CD4-positive, alpha-beta T cell treated with Interleukin-21 for 1 hour (primary cell): ENCODE data around the gene CNOT6.
"Not testable (repeated sequence)": the region's sequence is repeated elsewhere in the genome, so short reads cannot be mapped to it uniquely, and the experiment has no call there.

ENCODE experiments used
- DNase-seq: peaks from one replicate; pipeline ENCODE4 v3.0.0-alpha.2; 2020

Gene CNOT6

DNA sequence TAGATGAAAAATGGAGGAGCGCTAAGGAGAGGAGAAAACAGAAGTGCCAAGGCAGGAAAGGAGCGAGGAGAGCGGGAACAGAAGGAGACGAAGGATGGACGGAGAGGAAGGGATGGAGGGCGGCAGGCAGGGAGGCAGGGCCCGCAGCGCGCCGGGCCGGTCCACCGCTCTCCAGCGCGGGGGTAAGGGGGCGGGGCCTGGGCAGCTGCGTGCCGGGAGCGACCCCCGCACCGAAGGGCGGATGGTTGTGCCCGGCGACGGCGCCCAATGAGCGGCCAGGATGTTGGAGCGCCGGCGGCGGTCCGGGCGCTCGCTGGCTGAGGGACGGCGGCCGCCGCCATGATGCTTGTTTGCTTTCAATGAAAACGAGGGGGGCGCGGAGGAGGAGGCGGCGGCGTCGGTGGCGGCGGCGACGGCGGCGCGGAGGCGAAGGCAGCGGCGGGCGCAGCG, at the start of gene CNOT6:
CNOT6 (plus strand) TSS at position 320 of the 450 bp plus-strand sequence. CDS start 34,898 bp downstream, outside the sequence.
- DNase-seq = peak; percentile 96

DNA sequence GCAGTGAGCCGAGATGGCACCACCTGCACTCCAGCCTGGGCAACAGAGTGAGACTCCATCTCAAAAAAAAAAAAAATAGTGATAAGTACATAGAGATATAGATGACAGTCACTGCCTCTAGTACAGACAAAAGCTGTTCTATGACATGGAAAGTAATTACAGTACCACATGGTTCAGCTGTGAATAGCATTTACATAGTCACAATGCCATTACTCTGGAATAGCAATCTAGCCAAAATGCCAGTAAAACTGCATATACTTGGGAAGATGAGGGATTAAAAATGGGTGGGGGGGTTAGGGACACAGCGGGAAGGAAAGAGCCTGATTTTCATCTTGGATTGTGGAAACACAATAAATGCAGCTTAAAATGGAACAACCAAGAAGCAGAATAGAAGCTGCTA, 39.4 kb upstream of the CNOT6 start:
- no peak for DNase-seq

DNA sequence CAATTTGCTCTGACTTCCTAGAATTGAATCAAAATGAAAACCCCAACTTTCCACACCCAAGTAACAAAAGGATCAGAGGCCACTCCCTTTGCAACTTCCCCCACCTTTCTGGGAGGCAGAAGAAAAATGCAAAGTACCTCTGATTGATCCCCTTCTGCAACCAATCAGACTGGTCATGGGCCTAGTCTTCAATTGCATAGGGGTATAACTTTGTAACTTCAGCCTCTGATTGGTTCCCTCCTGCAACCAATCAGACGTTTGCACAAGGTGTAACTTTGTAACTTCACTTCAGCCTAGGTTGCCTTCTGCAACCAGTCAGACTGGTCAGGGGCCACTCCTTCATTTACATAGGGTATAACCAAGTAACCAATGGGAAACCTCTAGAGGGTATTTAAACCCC, 38.3 kb upstream of the CNOT6 start:
- no peak for DNase-seq

DNA sequence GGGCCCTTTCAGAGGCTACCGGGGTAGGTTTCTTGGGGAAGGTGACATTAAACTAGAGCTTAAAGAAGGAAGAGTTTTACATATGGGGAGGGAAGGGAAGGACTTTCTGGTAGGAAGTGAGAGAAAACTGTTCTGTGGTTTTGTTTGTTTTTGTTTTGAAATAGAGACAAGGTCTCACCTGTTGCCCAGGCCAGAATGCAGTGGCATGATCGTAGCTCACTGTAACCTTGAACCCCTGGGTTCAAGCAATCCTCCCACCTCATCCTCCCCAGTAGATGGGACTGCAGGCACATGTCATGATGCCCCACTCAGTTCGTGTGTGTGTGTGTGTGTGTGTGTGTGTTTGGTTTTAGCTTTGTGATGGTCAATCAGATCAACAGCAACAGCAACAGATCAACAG, 37.4 kb upstream of the CNOT6 start:
- DNase-seq = no peak

DNA sequence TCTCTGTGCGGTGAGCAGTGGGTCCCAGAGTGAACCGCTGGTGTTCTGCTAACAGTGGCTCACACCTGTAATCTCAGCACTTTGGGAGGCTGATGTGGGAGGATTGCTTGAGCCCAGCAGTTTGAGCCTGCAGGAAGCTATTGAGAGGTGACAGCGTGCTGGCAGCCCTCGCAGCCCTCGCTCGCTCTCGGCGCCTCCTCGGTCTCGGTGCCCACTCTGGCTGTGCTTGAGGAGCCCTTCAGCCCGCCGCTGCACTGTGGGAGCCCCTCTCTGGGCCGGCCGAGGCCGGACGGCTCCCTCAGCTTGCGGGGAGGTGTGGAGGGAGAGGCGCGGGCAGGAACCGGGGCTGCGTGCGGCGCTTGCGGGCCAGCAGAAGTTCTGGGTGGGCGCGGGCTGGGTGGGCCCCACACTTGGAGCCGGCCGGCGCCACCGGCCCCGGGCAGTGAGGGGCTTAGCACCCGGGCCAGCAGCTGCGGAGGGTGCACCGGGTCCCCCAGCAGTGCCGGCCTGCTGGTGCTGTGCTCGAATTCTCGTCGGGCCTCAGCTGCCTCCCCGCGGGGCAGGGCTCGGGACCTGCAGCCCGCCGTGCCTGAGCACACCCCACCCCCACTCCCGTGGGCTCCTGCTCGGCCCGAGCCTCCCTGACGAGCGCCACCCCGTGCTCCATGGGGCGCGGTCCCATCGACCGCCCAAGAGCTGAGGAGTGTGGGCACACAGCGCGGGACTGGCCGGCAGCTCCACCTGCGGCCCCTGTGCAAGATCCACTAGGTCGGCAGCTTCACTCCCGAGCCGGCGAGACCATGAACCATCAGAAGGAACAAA, 35.1 kb upstream of the CNOT6 start:
- DNase-seq = not testable (repeated sequence)

DNA sequence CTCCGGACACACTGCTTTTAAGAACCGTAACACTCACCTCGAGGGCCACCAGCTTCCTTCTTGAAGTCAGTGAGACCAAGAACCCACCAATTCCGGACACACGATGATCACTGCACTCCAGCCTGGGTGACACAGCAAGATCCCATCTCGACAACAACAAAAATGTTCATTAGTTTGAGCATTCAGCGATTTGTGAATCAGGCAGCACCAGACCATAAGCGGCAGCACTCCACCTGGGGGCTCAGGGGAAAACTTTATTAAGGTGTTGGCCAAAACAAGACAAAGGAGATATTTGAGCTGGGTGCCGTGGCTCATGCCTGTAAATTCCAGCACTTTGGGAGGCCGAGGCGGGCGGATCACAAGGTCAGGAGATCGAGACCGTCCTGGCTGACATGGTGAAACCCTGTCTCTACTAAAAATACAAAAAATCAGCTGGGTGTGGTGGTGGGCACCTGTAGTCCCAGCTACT, 34.5 kb upstream of the CNOT6 start:
- not testable (repeated sequence) for DNase-seq

DNA sequence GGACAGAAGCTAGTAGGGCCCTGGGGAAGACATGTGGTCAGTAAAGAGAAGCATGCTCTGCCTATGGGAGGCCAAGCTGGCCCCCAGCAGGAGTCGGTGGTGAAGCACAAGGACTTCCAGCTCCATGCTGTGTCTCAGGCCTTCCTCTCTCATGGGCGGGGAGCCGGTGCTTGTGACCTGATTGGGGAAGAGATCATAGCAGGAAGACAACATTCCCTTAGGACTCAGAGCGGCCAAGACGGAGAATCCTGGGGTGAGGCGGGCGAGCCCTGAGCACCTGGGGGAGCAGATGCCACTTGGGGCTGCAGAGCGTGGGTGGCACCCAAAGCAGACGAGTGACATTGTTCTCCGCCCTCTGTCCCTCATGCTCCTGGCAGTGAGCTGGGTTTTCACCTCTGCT, 33.3 kb upstream of the CNOT6 start:
- no peak for DNase-seq

DNA sequence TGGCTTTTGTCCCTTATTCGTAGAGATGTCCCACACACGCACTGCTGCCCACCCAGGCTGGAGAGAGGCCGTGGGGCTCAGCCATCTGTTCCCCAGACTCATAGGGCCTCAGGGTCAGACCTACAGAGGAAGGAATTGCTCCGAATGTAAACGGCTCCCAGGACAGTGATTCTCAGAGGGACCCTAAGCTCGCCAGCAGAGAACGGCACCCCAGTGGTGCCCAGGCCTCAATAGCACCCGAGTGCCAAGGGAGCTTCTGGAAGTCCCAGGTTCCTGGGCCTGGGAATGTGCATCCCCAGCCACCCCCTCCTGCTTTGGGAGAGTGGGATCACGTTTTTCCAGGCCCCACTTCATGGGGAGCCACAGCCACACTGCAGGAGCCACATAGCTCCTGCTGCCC, 32.9 kb upstream of the CNOT6 start:
- no peak for DNase-seq

DNA sequence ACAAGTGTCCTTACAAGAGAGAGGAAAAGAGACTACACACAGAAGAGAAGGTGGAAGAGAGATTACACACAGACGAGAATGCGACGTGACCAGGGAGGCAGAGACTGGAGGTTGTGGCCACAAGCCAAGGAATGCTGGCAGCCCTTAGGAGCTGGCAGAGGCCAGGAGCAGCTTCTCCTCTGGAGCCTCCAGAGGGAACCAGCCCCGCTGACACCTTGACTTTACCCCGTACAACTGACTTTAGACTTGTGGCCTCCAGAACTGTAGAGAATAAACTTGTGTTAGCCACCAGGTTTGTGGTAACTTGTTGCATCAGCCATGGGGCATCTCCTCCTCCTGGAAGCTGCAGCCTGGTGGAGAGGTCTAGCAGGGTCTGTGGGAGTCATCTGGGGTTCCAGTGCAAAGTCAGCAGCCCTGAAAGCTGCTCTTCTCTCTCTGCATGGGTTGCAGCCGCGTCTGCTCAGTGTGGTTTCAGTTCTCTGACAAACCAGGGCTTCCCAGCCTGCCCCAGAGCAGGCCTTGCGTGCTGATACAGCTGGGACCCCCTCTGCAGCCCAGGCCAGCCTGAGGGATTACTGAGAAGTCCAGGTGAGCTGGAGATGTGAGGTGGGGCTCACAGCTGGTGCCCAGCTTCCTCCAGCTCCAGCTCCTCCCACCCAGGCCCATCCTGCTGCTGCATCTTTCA, 30.8 kb upstream of the CNOT6 start:
- DNase-seq = no peak

DNA sequence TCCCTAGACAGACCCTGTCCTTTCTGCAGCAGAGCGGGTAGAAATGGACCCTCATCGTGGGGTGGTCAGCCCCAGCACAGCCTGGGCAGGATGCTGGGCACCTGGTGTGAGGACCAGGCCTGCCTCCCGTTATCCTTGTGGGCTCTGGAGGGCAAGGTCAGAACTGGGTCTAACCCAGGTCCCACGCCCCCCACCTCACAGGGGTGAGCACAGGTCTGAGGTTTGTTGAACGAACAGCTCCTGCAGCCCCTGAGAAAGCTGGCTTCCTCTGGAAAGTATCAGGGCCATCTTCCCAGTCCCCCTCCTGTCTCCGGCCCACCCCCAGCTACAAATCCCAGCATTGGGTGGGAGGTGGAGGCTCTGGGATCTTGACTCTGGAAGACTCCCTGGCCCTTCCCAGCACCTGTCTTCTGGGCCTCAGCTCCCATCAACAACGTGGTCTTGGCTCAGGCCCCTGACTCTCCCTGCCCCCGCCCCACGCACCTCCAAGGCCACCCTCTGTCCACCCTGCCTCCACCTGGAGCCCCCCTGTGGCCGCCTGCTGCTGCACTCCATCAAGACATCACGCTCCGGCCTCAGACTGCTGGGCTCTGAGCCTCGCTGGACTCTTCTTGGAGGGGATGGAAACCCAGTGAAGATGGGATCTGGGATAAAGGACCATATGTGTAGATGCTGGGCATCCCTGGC, 30.1 kb upstream of the CNOT6 start:
- no peak for DNase-seq

DNA sequence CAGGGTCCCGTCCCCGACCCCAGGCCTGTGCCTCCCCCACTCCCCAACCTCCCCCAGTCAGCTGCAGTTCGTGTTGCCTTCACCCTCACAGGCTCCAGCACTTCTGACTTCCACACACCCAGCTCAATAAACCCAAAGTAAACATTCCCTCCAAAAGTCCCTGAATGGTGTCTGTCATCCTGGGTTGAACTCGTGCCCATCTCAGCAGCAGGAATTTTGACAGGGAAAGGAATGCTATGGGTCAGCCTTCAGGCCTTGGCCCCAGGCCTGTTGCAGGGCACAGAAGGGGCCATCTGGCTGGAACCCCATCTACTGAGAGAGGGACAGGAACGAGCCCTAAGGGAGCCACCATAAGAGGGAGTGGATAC, 29.6 kb upstream of the CNOT6 start:
- DNase-seq = no peak

DNA sequence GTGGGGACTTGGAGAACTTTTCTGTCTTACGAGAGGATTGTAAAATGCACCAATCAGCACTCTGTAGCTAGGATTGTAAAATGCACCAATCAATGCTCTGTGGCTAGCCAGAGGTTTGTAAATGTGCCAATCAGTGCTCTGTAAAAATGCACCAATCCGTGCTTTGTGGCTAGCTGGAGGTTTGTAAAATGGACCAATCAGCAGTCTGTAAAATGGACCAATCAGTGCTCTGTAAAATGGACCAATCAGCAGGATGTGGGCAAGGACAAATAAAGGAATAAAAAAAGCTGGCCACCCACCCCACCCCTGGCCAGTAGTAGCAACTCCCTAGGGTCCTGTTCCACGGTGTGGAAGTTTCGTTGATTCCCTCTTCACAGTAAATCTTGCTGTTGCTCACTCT, 29.1 kb upstream of the CNOT6 start:
- not testable (repeated sequence) for DNase-seq

DNA sequence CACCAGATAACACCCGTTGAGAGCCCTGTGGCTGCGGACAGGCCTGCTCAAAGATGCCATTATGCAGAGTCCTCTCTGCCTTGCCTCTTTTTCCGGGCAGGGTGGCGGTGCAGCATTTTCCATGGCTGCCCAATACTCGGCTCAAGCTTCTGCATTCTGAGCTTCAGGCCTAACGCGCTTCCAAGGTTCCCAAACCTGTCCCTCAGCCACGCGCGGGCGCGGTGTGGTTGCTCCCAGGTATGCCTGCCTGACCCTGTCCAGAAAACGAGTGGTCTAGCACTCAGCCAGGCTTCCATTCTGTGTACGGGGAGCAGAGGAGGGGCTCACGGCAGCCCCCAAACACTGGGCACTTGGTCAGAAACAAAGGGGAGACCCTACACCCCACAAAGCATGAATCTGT, 27.9 kb upstream of the CNOT6 start:
- no peak for DNase-seq

DNA sequence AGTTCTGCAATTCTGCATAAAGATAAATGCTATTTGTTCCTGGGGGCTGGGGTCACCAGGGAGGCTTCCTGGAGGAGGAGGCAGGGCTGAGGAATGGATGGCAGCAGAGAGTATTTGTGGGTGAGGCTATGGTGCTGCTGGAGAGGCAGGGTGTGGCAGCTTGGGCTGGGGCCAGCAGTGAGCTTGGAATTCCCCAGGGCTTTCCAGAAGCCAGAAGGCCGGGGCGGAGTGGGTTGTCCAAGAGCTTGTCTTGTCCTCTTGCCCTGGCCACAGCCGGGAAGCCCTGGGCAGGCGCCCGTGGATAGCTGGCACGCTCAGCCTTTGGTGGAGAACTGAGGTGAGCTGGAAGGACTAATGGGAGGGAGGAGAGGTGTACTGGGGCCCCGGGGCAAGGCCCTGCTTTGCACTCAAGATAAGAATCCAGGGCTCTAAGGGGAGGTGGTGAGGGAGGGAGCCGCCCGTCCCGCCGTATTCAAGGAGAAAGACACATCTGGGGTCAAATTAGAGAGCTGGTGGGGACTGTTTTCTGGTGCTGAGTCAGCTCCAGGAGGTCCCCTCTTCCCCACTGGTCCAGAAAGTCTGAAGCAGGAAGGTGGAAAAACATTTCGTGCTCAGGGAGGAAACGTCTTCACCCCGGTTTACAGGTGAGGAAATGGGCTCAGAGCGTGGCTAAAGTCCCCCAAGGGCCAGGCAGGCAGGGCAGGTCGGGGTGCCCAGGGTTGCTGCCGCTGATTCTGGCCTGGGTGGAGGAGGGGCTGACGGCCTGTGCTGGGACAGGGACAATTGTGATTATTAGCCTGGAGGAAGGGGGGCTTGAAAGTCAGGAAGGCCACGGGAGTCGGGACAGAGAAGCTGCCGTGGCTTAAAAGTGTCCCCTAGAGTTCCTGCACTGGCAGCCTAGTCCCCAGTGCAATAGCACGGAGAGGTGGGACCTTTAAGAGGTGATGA, 26.9 kb upstream of the CNOT6 start:
- no peak for DNase-seq

DNA sequence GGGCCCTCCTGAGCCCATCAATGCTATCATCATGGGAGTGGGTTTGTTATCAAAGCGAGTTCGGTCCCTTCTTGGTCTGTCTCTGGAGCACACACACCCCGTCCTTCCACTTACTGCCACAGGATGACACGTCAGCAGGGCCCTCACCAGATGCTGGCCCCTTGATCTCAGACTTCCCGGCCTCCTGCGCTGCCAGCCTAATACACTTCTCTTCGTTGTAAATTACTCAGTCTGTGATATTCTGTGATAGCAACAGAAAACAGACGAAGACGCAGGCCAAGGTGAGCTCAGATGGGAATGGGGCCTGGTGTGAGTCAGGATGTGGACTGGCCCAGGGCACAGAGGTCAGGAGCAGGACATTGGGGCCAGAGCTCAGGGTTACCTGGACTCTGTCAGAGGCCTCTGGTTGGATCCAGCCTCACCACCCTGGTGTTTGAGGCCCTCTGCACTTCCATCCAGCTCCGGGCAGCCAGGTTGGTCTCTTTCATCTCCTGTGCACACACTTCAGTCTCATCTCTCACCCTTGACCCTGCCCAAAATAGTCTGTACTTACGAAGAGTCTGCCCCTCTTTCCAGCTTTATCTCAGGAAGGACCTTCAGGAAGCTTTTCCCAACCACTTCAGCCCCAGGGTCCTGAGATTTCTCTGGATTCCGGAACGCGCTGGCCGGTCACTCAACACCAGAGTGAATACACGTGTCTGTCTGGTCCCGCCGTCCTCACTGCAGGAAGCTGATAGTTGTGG, 26.0 kb upstream of the CNOT6 start:
- no peak for DNase-seq

DNA sequence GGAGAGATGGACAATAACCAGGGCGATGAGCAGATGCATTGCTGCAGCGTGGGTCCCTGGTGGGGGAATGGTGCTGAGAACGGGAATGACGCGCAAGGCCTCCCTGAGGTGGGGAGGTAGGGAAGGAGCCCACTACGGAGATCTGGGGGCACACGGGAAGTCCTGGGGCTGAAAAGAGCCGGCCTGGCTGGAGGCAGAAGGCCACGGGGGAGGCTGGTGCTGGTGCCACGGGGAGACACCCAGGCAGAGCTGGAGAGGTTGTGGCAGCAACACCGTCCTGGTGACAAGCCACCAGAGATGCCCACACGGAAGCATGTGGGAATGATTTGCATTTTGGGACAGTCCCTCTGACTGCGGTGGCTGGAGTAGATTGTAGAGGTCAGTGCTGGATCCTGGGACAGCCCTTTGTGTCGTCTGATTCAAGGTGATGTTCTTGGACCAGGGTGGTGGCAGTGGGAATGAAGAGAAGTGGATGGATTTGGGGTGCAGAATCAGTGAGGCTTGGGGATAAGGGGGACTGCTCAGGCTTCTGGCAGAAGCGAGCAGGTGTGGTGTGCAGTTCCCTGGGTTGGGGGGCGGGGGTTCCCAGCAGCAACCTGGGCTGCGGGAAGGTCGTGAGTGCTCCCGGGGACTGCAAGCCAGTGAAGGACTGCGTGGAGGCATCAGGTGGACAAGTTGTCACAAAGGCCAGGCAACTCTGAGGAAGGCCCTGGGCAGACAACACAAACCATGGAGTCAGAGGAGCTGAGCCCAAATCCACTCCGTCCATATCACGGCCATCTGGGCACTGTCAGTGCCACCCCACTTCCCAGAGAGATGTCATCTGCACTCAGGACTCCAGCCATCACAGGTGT, 25.2 kb upstream of the CNOT6 start:
- no peak for DNase-seq

DNA sequence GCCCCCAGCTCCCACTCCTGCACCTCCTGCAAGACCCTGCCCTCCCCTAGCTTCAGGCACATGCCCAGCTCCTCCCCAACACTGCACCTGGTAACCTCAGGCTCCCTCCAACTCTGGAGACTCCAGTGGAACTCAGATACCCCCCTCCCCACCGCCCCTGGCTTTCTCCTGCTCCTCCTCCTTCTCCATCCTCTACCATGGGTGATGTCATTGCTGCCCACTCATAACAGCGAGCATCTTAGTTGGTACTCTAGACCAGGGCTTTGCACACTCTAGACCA, 24.7 kb upstream of the CNOT6 start:
- DNase-seq = no peak

DNA sequence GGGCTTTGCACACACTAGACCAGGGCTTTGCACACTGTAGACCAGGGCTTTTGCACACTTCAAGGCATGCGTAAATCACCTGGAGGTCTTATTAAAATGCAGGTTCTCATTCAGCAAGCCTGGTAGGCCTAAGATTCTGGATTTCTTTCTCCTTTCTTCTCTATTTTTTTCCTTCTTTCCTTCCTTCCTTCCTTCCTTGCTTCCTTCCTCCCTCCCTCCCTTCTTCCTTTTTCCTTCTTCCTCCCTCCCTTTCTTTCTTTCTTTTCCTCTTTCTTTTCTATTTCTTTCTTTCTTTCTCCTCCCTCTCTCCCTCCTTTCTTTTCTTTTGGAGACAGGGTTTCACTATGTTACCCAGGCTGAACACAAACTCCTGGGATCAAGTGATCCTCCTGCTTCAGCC, 24.3 kb upstream of the CNOT6 start:
- DNase-seq = no peak

DNA sequence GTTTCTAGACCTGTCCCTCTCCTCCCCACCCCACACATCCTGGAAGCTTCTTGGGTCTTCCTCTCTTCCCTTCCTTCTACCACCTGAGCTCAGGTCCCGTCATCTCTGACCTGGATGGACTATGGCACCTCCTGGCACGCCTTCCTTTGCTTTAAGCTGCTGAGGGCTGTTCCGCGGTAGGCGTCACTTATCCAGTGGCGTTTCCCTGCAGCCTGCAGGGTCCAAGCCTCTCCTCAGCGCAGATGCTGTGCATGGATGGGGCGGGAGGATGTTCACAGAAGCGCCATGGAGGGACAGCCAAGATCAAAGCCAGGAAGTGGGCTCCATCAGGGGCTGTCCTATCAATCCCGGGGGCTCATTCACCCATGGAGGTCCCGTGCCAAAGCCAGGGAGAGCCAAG, 23.8 kb upstream of the CNOT6 start:
- no peak for DNase-seq

DNA sequence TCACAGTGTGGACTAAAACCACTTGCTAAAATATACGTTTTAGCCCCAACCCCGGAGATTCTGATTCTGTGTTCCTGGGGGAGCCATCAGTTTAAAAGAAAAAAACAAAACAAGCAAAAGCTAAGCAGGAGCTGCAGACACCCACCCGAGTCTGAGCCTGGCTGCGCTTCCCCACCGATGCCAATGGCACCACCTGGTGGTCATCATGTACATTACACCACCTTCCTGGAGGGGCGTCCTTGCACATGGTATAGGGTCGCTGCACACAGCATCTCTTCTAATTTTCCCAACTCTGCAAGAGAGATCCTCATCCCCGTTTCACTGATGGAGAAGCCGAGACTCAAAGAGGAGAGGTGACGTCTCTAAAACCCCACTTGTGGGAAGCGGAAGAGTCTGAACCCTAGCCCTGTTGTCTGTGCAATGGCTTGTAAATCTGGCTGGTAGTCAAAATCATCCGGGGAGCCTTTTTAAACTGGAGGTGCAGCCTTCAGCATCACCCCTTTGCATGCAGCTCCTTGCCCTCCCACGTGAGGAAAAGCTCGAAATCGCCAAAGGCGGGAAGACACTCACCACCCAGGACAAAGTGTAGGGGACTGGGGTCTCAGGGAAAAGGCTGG, 23.1 kb upstream of the CNOT6 start:
- peak; percentile 59 for DNase-seq

DNA sequence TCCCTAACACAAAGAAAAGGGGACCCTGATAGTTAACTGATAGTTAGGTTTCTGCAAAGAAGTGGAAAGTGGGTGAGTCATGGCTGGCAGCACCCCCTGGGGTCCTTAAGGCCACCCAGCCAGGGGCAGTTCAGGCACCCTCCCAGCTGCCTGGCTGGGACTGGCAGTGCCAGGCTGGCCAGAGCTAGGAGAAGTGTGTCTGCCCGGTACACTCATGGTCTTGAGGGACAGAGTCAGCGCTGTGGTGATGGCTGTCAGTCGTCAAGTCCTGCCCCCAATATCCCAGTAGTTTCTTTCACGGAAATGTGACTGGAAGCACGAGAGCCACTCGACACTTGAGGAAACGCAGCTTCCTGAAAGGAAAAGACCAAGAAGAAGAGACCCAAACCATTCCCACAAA, 22.3 kb upstream of the CNOT6 start:
- no peak for DNase-seq
